ENCODE measurements around the gene RIN1. TPM values are rescaled to one million over a fixed set of nuclear protein-coding genes. Genes with fewer than 3 reads are reported as not detected.

The RIN1 gene
- total RNA-seq, 1 donor from 2014 or later: 1.0 TPM

DNA sequence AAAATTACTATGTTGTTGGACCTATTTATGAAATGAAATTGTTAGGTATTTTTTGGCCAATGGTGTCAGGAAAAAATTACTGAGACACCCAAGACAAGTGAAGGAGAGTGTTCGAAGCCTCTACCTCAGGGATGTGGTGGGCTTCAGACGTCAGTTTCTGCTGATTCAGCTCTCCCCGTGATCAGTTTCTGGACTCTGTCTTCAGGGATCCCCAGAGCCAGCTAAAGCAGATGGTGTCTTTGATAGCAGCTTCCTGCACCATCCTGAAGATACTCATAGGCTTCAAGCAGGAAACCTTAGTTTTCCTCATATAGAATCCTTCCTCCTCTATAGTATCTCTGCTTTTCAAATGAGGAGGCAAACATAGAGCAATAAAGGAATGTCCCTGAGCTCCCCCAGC, 26.8 kb downstream of the RIN1 start:
- intact Hi-C loops (cut with micrococcal nuclease): no loop called here
- TF ChIP-seq, protein P1, sequence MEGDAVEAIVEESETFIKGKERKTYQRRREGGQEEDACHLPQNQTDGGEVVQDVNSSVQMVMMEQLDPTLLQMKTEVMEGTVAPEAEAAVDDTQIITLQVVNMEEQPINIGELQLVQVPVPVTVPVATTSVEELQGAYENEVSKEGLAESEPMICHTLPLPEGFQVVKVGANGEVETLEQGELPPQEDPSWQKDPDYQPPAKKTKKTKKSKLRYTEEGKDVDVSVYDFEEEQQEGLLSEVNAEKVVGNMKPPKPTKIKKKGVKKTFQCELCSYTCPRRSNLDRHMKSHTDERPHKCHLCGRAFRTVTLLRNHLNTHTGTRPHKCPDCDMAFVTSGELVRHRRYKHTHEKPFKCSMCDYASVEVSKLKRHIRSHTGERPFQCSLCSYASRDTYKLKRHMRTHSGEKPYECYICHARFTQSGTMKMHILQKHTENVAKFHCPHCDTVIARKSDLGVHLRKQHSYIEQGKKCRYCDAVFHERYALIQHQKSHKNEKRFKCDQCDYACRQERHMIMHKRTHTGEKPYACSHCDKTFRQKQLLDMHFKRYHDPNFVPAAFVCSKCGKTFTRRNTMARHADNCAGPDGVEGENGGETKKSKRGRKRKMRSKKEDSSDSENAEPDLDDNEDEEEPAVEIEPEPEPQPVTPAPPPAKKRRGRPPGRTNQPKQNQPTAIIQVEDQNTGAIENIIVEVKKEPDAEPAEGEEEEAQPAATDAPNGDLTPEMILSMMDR (IDR thresholded peaks at IDR 0.05; ENCODE audit: borderline replicate concordance): no peak

DNA sequence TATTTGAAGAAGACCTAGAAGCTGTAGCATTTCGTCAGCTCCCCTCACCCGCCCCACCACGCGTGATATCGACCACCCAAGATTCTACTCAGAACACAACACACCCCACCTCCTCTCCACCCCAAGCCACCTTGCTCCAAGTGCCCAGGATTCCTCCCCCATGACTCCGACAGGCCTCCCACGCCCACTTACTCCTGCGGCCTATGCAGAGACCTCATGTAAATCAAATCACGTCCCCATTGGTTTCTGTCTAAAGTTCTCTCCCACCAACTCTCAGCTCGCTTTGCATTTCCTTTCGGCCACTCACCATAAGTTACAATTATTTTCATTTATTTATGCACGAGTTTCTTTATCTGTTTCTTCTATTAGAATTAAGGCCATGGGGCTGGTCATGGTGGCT, 33.6 kb downstream of the RIN1 start:
- peaks cover 3% of the 10 kb centered on the region for H3K4me1 ChIP-seq
- H3K27ac ChIP-seq (replicated peaks): no peak overlapping the region
- H3K27me3 ChIP-seq (ENCODE audit: low read depth): no peaks in the 10 kb centered on the region
- TF ChIP-seq, protein P1 (IDR thresholded peaks at IDR 0.05; ENCODE audit: borderline replicate concordance): no peak
- no peak for DNase-seq
- intact Hi-C loops (cut with micrococcal nuclease): no loop called here
- H3K36me3 ChIP-seq: no peaks in the 10 kb centered on the region
- H3K4me3 ChIP-seq: no peak overlapping the region
- H3K9me3 ChIP-seq (replicated peaks): no peaks in the 10 kb centered on the region

More for the DNA sequence above, 26.8 kb downstream of the RIN1 start:
- Histone ChIP-seq H3K4me3 (no peak overlapping the region), H3K27me3 (ENCODE audit: low read depth) (no peaks in the 10 kb centered on the region), H3K36me3 (no peaks in the 10 kb centered on the region), H3K4me1 (peaks cover 16% of the 10 kb centered on the region), H3K9me3 (replicated peaks) (no peaks in the 10 kb centered on the region), H3K27ac (replicated peaks) (no peak overlapping the region)
- no peak for DNase-seq

DNA sequence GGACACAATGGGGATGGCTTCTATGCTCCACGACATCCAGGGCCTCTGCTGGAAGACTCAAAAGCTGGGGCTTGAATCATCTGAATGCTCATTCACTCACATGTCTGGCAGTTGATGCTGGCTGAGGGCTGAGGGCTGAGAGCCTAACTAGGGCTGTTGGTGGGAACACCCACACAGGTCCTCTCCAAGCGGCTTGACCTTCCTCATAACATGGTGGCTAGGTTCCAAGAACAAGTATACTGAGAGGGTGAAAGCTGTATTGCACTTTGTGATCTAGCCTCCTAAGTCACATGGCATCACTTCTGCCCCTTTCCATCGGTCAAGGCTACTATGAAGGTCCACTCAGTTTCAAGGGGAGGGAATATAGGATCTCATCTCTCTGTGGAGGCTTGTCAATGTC, 37.0 kb downstream of the RIN1 start:
- DNase-seq: no peak
- Histone ChIP-seq H3K9me3 (replicated peaks) (no peaks in the 10 kb centered on the region), H3K27me3 (ENCODE audit: low read depth) (peaks cover 28% of the 10 kb centered on the region), H3K4me1 (peaks cover 3% of the 10 kb centered on the region), H3K4me3 (no peak overlapping the region), H3K36me3 (no peaks in the 10 kb centered on the region), H3K27ac (replicated peaks) (no peak overlapping the region)
- intact Hi-C loops (cut with micrococcal nuclease): no loop called here
- TF ChIP-seq, protein P1 (IDR thresholded peaks at IDR 0.05; ENCODE audit: borderline replicate concordance): no peak

DNA sequence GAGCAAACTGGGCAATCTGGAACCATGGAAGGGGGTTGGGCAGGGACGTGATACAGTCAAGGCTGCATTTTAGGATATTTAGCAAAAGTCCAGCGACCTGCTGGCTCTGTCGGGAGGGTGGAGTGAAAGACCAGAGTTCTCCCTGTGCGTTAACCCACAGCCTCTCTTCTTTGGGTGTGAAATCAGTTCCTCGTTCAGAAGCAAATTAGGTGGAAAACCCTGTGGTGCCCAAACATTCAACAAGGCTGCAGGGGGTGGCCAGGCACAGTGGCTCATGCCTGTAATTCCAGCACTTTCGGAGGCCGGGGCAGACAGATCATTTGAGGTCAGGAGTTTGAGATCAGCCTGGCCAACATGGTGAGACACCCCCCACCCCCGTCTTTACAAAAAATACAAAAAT, 38.6 kb downstream of the RIN1 start:
- TF ChIP-seq, protein P1 (IDR thresholded peaks at IDR 0.05; ENCODE audit: borderline replicate concordance): no peak
- no peak for DNase-seq
- Histone ChIP-seq H3K27me3 (ENCODE audit: low read depth) (peaks cover 44% of the 10 kb centered on the region), H3K4me3 (no peak overlapping the region), H3K36me3 (no peaks in the 10 kb centered on the region), H3K27ac (replicated peaks) (no peak overlapping the region), H3K9me3 (replicated peaks) (no peaks in the 10 kb centered on the region), H3K4me1 (peaks cover 3% of the 10 kb centered on the region)
- intact Hi-C loops (cut with micrococcal nuclease): no loop called here

DNA sequence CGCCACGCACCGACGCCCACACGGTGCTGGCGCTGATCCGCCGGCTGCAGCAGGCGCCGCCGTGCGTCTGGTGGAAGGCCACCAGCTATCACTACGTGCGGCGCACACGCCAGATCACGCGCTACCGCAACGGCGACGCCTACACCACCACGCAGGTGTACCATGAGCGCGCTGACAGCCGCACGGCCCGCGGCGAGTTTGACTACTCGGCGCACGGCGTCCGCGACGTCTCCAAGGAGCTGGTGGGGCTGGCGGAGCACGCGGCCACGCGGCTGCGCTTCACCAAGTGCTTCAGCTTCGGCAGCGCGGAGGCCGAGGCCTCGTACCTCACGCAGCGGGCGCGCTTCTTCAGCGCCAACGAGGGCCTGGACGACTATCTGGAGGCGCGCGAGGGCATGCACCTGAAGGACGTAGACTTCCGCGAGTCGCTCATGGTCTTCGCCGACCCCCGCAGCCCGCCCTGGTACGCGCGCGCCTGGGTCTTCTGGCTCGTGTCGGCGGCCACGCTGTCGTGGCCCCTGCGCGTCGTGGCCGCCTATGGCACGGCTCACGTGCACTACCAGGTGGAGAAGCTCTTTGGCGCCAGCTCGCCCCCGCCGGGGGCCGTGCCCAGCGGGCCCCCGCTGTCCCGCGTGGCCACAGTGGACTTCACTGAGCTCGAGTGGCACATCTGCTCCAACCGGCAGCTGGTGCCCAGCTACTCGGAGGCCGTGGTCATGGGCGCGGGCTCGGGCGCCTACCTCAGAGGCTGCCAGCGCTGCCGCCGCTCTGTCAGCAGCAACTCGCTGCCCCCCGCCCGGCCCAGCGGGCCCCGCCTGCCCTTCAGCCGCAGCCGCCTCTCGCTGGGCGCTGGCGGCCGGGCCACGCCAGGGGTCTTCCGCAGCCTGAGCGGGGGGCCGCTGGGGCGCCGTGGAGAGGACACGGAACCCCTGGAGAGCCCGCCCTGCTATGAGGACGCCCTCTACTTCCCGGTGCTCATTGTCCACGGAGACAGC, 41.3 kb downstream of the RIN1 start:
- no peaks in the 10 kb centered on the region for H3K9me3 ChIP-seq (replicated peaks)
- no peak overlapping the region for H3K27ac ChIP-seq (replicated peaks)
- DNase-seq: no peak
- intact Hi-C loops (cut with micrococcal nuclease): no loop called here
- TF ChIP-seq, protein P1 (IDR thresholded peaks at IDR 0.05; ENCODE audit: borderline replicate concordance): no peak
- no peak overlapping the region for H3K4me3 ChIP-seq
- H3K36me3 ChIP-seq: no peaks in the 10 kb centered on the region
- H3K4me1 ChIP-seq: peaks cover 13% of the 10 kb centered on the region
- peaks cover 67% of the 10 kb centered on the region for H3K27me3 ChIP-seq (ENCODE audit: low read depth)
